Fibroblast of skin of left quadriceps (primary cell): ENCODE data around the gene DCXR.

Experiments
- DNase-seq, 2 experiments: peaks; one replicate each; pipeline ENCODE4 v3.0.0-alpha.2; 2013; ENCODE audit warnings: low read depth in 2 of 2

Gene DCXR

GRCh38 chr17:82073446-82073845 lies 35.9 kb upstream of the DCXR start:
- DNase-seq = no peak

GRCh38 chr17:82072827-82073226 lies 35.3 kb upstream of the DCXR start:
- no peak for DNase-seq

- DNase-seq = no peak
Measured at GRCh38 chr17:82070611-82071010, 33.1 kb upstream of the DCXR start.

- DNase-seq = peak; percentile 16 to 18
Measured at GRCh38 chr17:82065638-82066303, 28.3 kb upstream of the DCXR start, which contains the start of gene DUS1L. DUS1L (minus strand) TSS chr17:82065804; CDS start chr17:82065059, 745 bp downstream.

GRCh38 chr17:82065193-82065637 lies 27.7 kb upstream of the DCXR start:
- no peak for DNase-seq

GRCh38 chr17:82064433-82065192 lies 27.1 kb upstream of the DCXR start:
- DNase-seq = no peak

- no peak for DNase-seq
Measured at GRCh38 chr17:82063424-82064415, 26.2 kb upstream of the DCXR start.

GRCh38 chr17:82062984-82063368 lies 25.5 kb upstream of the DCXR start:
- no peak for DNase-seq

GRCh38 chr17:82062076-82062983 lies 24.8 kb upstream of the DCXR start:
- no peak for DNase-seq

GRCh38 chr17:82061047-82061925 lies 23.8 kb upstream of the DCXR start:
- no peak for DNase-seq

- no peak for DNase-seq
Measured at GRCh38 chr17:82060614-82061013, 23.1 kb upstream of the DCXR start.

- DNase-seq = no peak
Measured at GRCh38 chr17:82060001-82060380, 22.5 kb upstream of the DCXR start.

GRCh38 chr17:82059272-82060000 lies 21.9 kb upstream of the DCXR start:
- no peak for DNase-seq

GRCh38 chr17:82058855-82059249 lies 21.4 kb upstream of the DCXR start:
- DNase-seq = no peak

- DNase-seq = no peak
Measured at GRCh38 chr17:82058230-82058854, 20.8 kb upstream of the DCXR start.

- no peak for DNase-seq
Measured at GRCh38 chr17:82056729-82057621, 19.5 kb upstream of the DCXR start.

- no peak for DNase-seq
Measured at GRCh38 chr17:82055965-82056728, 18.6 kb upstream of the DCXR start.
